SH-SY5Y (cell line): ENCODE data around the gene LGALS8.

Experiments used
- GATA2 ChIP-seq: IDR thresholded peaks from 2 replicates; pipeline ENCODE4 v1.6.1; 2011; ENCODE audit warnings: mild to moderate bottlenecking, low read depth, low read length
- GATA3 ChIP-seq: IDR thresholded peaks from 2 replicates; pipeline ENCODE4 v1.6.1; 2011; ENCODE audit warnings: low read depth, mild to moderate bottlenecking, low read length, moderate library complexity

GRCh38 chr1:236518322-236518721, 5.5 kb upstream of the LGALS8 start:
- TF ChIP-seq GATA3: no peak
- no peak for TF ChIP-seq GATA2
